Hematopoietic multipotent progenitor cell treated with erythropoietin and hydrocortisone succinate and interleukin-3 and kit ligand, for 15 days (in vitro differentiated cells): ENCODE data around the gene APLP2.
"Not testable (repeated sequence)": the region's sequence is repeated elsewhere in the genome, so short reads cannot be mapped to it uniquely, and the experiment has no call there.

Experiments used
- DNase-seq: peaks from one replicate; pipeline ENCODE4 v3.0.0-alpha.2; 2015; ENCODE audit warnings: low spot score

Gene APLP2

DNA sequence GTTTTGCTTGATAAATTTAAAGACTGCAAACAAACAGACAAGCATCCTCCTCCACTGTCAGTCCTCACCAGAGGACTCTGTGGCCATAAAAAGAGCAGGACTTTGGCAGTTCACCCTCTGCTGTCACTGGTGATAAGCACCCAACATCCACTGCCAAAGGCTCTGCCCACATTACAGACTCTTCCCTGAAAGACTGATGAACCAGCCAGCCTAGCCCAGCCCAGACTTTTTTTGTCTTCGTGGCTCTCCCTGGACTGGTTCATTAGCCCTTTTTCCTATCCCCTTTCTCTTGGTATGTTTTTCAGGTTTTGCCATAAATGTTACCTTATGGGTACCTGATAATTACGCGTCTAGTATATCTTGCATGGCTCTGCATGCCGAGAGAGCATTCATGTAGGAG is 104.9 kb downstream of the APLP2 start:
- DNase-seq, result no peak

GRCh38 chr11:130175898-130176297 is 106.2 kb downstream of the APLP2 start:
- no peak for DNase-seq

- no peak for DNase-seq
Observed at GRCh38 chr11:130177782-130178181, 108.1 kb downstream of the APLP2 start.

- DNase-seq, result no peak
Observed at GRCh38 chr11:130178441-130179339, 109.0 kb downstream of the APLP2 start.

DNA sequence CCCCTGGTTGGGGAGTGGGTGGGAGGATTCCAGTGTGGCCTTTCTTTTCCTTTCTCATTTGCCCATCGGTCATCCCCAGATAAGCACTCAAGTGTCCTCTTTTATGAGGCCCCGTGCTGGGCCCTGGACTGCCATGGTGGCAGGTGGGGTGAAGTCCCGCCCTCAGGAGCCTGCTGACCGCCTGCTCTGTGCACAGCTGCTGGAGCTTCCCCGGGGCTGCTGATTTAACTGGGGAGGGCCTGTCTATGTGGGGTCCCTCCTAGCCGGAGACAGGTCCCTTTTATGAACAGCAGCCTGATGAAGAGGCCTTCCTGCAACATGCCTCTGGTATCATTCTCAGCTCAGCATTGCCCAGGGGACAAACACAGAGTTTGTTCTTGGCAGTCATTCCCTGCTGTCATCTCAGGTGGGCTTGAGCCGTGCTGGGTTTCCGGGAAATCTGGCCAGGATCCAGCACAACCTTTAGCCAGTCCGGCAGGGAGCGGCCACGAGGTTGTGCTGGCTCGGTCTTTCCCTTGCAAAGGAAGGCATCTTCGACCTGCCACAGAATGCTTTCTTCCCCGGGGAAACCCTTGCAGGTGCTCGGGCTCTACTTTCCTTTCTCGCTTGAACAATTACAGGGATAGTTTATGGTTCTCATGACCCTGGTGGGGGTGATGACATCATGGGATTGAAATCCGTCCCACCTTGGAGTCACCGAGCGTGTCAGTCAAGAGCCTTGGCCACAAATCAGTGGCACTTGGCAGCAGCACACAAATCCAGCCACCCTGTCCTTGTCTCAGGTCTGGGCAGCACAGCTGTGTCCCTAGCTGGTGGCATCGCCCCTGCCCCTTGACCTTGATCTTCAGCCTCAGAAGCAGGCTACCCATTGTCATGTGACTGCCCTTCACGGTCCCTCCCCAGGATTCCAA is 110.0 kb downstream of the APLP2 start:
- no peak for DNase-seq

DNA sequence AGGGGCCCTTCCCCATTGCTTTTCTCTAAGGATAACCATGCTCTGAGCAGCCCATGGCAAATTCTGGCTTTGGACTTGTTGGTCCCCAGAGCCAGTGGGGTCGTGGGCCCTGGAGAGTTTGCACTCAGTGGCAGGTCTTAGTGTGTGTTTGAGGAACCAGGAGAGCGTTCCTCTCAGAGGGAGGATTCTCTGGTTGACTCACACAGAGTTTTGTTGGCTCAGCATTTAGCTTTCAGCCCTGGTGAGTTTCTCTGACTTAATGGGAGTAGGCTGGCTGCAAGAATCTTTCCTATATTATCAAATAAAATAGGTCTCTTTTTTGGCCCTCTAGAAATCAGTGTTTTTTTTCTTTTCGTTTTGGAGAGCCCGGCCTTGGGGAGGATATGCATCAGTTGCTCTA is 110.8 kb downstream of the APLP2 start:
- no peak for DNase-seq

- no peak for DNase-seq
Observed at GRCh38 chr11:130180896-130181294, 111.2 kb downstream of the APLP2 start.

- no peak for DNase-seq
Observed at GRCh38 chr11:130181295-130182272, 111.9 kb downstream of the APLP2 start.

DNA sequence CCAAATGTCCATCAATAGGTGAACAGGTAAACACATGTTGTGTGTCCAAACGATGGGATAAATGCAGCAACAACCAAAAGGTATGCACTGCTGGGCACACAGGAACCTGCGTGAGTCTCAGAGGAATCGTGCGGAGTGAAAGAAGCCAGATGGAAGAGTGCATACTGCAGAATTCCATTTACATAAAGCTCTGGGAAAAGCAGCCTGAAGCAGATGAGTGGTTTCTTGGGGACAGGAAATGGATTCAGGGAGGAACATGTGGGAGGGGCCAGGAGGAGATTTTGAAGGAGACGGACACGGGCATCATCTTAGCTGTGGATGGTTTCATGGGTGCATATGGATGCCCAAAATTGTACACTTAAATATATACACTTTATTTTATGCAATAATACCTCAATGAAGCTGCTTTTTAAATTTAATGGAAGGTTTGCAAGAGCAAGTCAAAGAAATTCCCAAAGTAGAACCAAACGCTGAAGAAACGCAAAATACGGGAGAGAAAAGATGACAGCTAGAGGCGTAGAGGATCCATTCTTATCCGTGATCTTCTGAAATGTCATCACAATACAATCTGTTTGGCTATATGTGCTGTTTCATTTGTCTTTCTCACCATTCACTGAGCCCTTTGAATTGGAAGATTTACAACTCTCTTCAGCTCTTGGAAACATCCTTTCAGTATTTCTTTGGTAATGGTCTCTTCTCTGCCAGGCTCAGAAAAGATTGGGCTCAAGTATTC is 114.3 kb downstream of the APLP2 start:
- DNase-seq, result no peak

- no peak for DNase-seq
Observed at GRCh38 chr11:130187096-130187495, 117.4 kb downstream of the APLP2 start.

DNA sequence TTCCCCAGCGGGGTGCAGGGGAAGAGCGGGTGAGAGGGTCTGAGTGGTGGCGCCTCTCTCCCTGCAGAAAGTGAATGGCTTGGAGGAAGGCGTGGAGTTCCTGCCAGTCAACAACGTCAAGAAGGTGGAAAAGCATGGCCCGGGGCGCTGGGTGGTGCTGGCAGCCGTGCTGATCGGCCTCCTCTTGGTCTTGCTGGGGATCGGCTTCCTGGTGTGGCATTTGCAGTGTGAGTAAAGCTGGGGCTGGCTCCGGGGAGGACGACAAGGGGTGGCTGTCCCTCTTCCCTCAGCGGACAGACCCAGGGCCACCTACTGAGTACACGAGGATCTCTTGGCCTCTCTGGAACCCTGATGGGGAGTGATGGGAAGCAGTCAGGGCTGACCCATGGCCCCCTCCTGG is 118.4 kb downstream of the APLP2 start:
- DNase-seq, result no peak

DNA sequence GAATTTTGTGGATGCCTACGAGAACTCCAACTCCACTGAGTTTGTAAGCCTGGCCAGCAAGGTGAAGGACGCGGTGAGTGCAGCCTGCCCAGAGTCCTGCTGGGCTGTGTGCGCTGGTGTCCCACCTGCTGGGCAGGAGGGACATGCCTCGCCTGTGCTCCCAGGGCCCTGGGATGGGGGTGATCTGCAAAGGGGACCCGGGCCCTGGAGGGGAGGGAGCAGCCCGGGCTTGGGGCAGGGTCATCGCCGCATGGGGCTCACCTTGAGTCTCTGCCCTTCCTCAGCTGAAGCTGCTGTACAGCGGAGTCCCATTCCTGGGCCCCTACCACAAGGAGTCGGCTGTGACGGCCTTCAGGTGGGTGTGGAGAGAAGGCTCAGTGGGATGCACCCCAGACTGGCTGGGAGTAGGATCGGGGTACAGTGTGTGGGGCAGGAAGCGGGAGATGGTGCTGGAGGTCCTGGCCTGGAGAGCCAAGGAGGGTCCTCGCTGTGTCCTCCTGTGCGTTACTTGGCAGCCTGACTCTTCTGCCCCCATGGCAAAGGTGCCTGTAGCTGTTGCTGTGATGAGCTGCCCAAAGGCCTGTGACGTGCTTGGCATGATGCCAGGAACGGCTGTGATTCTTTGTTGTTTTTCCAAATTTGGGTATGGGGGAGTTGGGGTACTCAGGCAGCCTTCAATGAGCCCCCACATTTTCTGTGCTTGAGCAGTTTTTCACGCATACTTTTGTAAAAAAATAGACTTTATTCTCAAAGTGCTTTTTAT is 119.1 kb downstream of the APLP2 start:
- no peak for DNase-seq

- no peak for DNase-seq
Observed at GRCh38 chr11:130189492-130190210, 120.0 kb downstream of the APLP2 start.

DNA sequence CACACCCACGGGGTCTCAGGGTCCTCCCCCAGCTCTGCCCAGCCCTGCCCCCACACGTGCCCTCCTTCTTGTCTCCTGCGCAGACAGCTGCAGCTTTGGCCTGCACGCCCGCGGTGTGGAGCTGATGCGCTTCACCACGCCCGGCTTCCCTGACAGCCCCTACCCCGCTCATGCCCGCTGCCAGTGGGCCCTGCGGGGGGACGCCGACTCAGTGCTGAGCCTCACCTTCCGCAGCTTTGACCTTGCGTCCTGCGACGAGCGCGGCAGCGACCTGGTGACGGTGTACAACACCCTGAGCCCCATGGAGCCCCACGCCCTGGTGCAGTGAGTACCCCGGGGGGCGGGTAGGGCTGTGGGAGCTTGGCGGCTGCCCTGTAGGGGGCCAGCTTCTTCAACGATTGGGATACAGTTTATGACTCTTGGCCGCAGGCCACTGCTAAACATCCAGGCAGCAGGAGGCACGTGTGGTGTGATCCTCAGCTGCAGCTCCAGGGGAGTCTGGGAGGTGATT is 120.7 kb downstream of the APLP2 start:
- DNase-seq, result no peak

DNA sequence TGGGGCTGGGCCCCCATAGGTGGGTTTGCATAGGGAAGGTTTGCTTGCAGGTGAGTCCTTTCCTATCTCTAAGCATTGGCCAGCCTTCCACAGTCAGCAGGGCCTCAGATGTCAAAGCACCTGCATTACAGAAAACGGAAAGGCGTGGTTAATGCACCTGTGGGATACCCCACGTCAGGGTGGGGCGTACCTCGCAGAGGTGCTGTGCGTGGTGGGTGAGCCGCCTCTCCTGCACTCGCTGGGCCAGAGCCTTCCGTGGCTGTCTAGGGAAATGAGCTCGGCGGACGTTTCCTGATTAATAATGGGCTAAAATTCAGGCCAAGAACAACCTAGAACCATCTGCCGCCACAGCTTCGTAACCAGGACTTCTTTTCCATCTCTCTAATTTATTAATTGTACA is 122.2 kb downstream of the APLP2 start:
- DNase-seq, result no peak

DNA sequence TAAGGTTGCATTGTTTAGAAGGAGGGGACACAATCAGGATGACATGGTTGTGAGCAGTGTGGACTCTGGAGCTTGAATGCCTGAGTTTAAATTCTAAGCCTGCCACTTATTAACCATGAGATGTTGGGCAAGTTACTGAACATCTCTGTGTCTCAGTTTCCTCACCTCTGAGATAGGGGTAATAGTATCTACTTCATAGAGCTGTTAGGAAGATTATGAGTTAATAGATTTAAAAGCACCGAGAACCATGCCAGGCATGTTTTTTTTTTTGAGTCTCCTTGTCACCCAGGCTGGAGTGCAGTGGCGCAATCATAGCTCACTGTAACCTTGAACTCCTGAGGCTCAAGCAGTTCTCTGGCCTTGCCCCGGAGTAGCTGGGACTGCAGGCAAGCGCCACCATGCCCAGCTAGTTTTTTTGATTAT is 123.2 kb downstream of the APLP2 start:
- no peak for DNase-seq

DNA sequence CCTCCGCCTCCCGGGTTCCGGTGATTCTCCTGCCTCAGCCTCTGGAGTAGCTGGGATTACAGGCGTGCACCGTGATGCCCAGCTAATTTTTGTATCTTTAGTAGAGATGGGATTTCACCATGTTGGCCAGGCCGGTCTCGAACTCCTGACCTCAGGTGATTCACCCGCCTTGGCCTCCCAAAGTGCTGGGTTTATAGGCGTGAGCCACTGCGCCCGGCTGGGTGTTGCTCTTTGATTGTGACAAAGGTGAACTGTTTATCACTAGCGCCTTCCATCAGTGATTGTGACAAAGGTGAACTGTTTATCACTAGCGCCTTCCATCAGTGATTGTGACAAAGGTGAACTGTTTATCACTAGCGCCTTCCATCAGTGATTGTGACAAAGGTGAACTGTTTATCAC is 123.9 kb downstream of the APLP2 start:
- not testable (repeated sequence) for DNase-seq
